GM23248 (cell line): Measurements from ENCODE around the gene KCTD3.

ENCODE experiments used
- EZH2 ChIP-seq: fragments of 200-600 bp; sonication (generic); IDR thresholded peaks from 2 replicates; pipeline ENCODE4 v1.6.1; 2018; ENCODE audit warnings: antibody characterized with exemption, mild to moderate bottlenecking; ENCODE audit not compliant: insufficient read depth, poor library complexity, severe bottlenecking
- EZH2phosphoT487 ChIP-seq: fragments of 200-600 bp; sonication (generic); IDR thresholded peaks from 2 replicates; pipeline ENCODE4 v1.6.1; 2018; ENCODE audit warnings: antibody characterized with exemption, moderate library complexity, mild to moderate bottlenecking, low read depth; ENCODE audit not compliant: insufficient read depth

DNA sequence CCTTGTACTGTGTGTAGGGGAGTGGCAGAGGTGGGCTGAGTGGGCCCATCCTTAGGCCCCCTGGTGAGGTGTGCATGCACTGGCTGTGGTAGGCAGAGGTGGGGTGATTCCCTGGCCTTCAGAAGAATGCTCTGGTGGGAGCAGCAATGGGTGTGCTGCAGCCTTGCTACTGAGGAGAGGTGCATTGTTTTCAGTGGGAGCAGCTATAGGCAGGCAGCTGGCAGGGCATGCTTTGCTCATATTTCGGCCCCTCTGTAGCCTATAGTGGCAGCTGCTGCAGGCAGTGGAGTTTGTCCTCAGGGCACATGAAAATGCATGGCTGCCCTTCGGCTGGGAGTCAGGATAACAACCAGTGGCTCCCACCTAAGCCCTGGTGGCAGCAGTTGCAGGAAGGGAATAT is 10.1 kb upstream of the KCTD3 start:
- no peak for TF ChIP-seq EZH2
- TF ChIP-seq EZH2phosphoT487, result no peak
